GM18499 (cell line): ENCODE measurements around the gene TIAM1.

ENCODE experiments used
- ATAC-seq: cut with Tn5 transposase; IDR thresholded peaks from one replicate; pipeline ENCODE4 v1.9.1; 2021; ENCODE audit warnings: moderate number of reproducible peaks; ENCODE audit not compliant: insufficient read depth, unreplicated experiment

Gene TIAM1

DNA sequence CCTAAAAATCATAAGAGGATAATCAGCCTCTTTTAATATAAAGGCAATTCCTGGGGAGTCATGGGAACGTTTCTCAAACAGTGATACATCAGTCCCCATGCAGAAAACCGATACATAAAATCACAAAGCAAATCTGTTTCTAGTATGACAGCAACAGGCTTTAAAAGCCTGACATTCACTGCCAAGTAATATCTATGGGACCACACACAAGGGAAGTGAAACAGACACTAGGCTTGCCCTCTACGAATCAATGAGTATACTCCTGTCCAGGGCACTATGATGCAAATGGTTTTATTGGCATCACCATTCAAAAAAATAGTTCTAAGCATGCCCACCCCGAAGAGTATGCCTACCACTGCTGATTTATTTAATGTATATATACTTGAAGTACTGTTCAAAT, 54.4 kb downstream of the TIAM1 start:
- ATAC-seq, result no peak

DNA sequence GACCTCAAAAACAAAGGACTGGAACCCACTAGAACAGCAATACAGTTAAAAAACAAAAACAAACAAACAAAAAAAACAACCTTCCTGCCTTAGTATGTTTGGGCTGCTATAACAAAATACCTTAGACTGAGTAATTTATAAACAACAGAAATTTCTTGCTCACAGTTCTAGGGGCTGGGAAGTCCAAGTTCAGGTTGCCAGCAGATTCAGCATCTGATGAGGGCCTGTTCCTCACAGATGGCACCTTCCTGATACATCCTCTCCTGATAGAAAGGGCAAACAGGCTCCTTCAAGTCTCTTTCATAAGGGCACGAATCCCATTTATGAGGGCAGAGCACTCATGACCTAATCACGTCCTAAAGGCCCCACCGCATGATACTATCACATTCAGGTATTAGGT, 55.9 kb downstream of the TIAM1 start:
- ATAC-seq, result no peak

- no peak for ATAC-seq
Observed at GRCh38 chr21:31287201-31287600, 56.9 kb downstream of the TIAM1 start.

DNA sequence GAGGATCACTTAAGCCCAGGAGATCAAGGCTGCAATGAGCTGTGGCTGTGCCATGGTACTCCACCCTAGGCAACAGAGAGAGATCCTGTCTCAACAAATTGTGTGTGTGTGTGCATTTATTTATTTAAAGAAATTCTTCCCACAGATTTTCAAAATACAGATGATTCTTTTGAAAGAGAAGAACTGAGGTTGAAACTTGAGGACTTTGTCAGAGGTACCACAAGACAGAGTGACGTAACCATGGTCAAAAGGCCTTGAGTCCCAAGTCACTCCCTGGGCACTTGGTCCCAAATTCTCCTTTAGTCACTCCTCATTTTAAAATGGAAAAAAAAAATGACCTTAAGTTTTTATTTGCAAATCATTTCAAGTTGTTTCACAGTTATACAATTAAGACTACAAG, 57.4 kb downstream of the TIAM1 start:
- ATAC-seq, result no peak

GRCh38 chr21:31284797-31285397, 59.2 kb downstream of the TIAM1 start:
- no peak for ATAC-seq

DNA sequence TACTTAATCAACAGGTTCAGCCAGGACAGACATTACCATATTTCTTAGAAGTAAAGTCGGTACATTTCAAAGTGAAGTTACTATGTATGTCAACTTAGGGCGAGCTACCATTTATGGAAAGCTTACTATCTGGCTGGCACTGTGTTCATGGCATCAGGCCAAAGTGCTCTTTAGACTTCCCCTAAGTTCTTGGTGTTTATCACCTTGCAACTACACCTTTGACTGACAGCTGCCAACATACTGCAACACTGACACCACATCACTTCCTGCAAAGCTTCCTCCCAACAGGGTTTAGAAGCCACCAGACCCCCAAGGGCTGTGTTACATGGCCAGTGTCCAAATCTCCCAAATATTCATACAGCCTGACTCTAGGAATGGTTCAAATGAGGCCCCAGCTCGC, 61.0 kb downstream of the TIAM1 start:
- ATAC-seq, result no peak

DNA sequence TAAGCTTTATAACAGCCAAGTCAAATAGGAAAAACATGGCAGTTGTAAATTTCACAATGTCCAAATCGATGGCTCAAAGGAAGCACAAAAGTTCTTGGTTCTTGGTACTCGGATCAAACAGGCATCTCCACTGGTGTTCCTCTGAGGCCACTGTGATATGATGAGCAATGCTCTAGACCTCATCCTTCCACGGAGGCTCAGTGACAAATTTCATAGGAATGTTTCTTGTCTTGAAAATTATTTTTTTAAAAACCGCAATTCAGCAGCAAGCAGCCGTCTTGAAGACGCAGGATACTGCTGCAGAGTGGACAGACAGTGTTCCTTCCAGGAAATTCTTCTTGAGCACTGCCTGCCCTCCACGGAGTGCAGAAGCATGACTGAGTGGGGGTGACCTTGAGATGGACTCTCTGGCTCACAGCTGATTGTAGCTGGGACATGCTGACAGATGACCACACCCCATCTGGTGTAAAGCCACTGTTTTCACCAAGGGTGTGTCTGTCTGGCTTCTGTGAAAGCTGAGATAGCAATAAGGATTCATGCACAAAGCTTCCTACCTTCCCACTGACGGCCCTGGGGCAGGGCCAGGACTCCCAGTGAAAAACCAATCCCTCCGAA, 61.9 kb downstream of the TIAM1 start:
- no peak for ATAC-seq

DNA sequence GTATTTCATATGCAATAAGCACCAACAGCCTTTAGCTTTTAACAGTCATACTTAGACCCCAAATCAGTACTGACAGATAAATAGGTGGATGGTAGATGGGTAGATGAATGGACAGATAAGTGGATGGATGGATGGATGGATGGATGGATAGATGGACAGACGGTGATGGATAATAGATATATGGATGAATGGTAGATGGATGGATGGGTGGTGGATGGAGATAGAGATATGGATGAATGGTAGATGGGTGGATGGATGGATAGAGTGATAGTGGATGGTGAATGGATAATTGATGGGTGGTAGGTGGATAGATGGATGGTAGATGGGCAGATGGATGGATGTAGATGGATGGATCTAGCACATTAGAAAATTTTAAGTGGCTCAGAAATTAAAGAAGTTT, 62.5 kb downstream of the TIAM1 start:
- no peak for ATAC-seq

DNA sequence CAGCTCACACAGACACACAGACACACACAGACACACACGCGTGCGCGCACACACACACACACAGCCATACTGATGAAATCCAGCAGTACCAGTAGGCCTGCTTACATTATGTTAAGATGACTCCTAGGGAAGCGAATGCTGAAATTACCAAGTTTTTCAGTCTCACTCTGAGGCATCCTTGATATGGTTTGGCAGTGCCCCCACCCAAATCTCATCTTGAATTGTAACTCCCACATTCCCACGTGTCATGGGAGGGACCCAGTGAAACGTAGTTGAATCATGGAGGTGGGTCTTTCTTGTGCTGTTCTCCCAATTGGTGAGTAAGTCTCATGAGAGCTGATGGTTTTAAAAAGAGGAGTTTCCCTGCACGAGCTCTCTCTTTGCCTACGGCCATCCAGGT, 64.1 kb downstream of the TIAM1 start:
- no peak for ATAC-seq

- ATAC-seq, result no peak
Observed at GRCh38 chr21:31279214-31279613, 64.8 kb downstream of the TIAM1 start.

- ATAC-seq, result no peak
Observed at GRCh38 chr21:31278511-31279130, 65.4 kb downstream of the TIAM1 start.

DNA sequence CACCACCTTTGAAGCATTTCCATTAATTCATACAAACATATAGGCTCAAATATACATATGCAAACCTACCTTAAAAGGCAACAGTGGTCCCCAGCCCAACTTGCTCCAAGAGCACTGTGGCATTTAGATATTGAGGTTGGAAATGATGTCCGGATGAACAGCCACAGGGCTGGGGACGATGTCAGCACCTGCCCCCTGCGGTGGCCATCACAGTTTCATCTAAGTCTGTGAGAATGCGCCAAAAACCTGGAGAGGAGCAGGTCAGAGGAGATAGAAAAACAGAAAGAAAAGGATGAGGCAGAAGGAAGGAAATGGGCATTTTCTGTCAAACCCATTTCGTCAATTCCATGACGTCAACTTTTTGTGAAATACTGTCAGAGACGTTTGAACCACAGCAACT, 67.4 kb downstream of the TIAM1 start:
- ATAC-seq, result no peak

- no peak for ATAC-seq
Observed at GRCh38 chr21:31275901-31276300, 68.2 kb downstream of the TIAM1 start.

DNA sequence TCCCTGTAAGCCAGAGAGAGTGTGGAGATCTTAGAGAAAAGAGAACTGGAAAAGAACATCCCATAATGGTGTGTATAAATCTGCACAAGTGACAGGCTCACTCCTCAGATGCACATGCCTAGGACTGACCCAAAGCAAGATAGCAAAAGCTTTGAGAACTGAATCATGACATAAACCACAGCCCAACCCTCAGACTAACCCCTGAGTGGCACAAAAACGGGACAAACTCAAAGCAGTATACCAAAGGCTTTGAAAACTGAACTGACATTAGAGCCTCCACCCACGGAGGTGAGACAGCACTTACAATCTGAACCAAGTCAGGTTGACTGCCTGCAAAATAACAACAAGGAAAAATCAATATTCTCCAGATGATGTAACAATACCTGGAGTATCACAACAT, 70.8 kb downstream of the TIAM1 start:
- ATAC-seq, result no peak

GRCh38 chr21:31268090-31268489, 76.0 kb downstream of the TIAM1 start:
- ATAC-seq, result no peak

GRCh38 chr21:31267644-31268043, 76.4 kb downstream of the TIAM1 start:
- no peak for ATAC-seq

DNA sequence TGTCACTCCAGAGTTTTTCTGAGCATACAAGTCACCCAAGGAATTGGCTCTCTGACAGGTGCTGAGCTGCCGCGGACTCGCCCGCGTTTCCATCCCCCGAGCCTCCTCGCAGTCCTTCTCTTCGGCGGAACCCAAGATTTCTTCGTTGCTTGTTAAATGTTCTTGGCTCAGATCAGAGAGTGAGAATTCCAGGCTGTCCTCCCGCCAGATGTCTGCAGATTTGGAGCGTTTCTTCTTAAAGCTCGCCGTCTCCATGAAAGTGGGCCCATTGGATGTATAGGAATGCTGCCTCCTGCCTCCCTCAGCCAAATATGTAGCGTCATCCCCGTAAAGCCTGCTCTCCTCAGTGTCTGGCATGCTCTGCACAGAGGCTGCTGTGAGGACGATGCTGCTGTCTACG, 77.8 kb downstream of the TIAM1 start:
- no peak for ATAC-seq

- no peak for ATAC-seq
Observed at GRCh38 chr21:31265366-31266013, 78.6 kb downstream of the TIAM1 start.

DNA sequence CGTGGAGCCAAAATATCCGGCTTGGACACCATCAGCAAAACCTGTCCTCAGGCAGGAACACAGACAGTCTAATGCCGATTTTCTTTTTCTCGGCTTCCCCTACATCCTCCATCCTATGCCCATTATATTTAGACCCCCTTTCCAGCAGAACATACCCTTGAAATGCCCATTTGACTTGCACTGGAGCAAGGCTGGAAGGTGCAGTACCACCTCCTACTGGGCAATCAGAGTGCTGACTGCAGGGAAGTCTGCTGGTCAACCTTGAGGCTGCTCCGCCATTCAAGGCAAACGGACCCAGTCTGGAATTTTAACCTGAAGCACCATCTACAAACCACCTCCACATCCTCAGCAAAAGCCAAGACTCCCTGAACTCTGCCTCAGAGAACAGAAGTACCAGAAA, 79.5 kb downstream of the TIAM1 start:
- ATAC-seq, result no peak

- ATAC-seq, result no peak
Observed at GRCh38 chr21:31262728-31263127, 81.3 kb downstream of the TIAM1 start.

- ATAC-seq, result no peak
Observed at GRCh38 chr21:31261759-31262158, 82.3 kb downstream of the TIAM1 start.

GRCh38 chr21:31260790-31261189, 83.3 kb downstream of the TIAM1 start:
- no peak for ATAC-seq
